CD4-positive, alpha-beta memory T cell (primary cell): ENCODE results near the gene CAB39. TPM values are rescaled to one million over a fixed set of nuclear protein-coding genes. Genes with fewer than 3 reads are reported as not detected.
A peak's percentile ranks its signal among the peaks of the same experiment; 100 is the strongest.

Experiments
- CTCF ChIA-PET: fragments of 350-600 bp; sonication (Branson Sonifier 250); formaldehyde crosslinking; loops from one replicate; lab custom pipeline; 2021; ENCODE audit warnings: inconsistent platforms; ENCODE audit not compliant: partially characterized antibody; lab: Charles Lee
- POLR2A ChIA-PET: fragments of 350-600 bp; sonication (Branson Sonifier 250); formaldehyde crosslinking; loops from one replicate; lab custom pipeline; 2021; ENCODE audit not compliant: partially characterized antibody; lab: Charles Lee
- DNase-seq, 5 donors: peaks; one replicate each; pipeline versions ENCODE4 v3.0.0 to v3.0.0-alpha.2; 2020 to 2022; ENCODE audit warnings: mixed read lengths in 1 of 5
- H3K27ac ChIP-seq: one replicate; pipeline ENCODE4 v1.7.0; 2013; ENCODE audit warnings: low read depth, low read length
- H3K27me3 ChIP-seq: 2 replicates; pipeline ENCODE4 v1.7.0; 2013; ENCODE audit warnings: mild to moderate bottlenecking, low read length, moderate library complexity; ENCODE audit not compliant: insufficient read depth
- H3K36me3 ChIP-seq: 2 replicates; pipeline ENCODE4 v1.7.0; 2013; ENCODE audit warnings: mild to moderate bottlenecking, low read length, moderate library complexity; ENCODE audit not compliant: insufficient read depth
- H3K4me1 ChIP-seq: 2 replicates; pipeline ENCODE4 v1.7.0; 2013; ENCODE audit warnings: mild to moderate bottlenecking, low read length, moderate library complexity; ENCODE audit not compliant: insufficient read depth
- H3K4me3 ChIP-seq, 2 donors: one replicate each; pipeline ENCODE4 v1.7.0; 2013; ENCODE audit warnings: low read length in 2 of 2, mild to moderate bottlenecking in 1 of 2
- H3K9me3 ChIP-seq, 2 donors: one replicate each; pipeline ENCODE4 v1.7.0; 2013; ENCODE audit warnings: low read length in 2 of 2, control low read depth in 1 of 2; ENCODE audit not compliant: control insufficient read depth in 1 of 2
- H3K27ac Mint-ChIP-seq, 7 donors: one replicate each; pipeline ENCODE4 v1.8.0; 2020 to 2021; ENCODE audit warnings: mixed read lengths in 7 of 7, mild to moderate bottlenecking in 6 of 7, inconsistent platforms in 3 of 7, moderate library complexity in 3 of 7
- H3K27me3 Mint-ChIP-seq, 2 donors: one replicate each; pipeline ENCODE4 v1.8.0; 2020 to 2021; ENCODE audit warnings: mixed read lengths in 2 of 2
- H3K36me3 Mint-ChIP-seq, 2 donors: one replicate each; pipeline ENCODE4 v1.8.0; 2020 to 2021; ENCODE audit warnings: mixed read lengths in 2 of 2, inconsistent platforms in 1 of 2, mild to moderate bottlenecking in 1 of 2
- H3K4me1 Mint-ChIP-seq, 4 donors: one replicate each; pipeline ENCODE4 v1.8.0; 2020 to 2021; ENCODE audit warnings: mixed read lengths in 4 of 4, mild to moderate bottlenecking in 1 of 4
- H3K4me3 Mint-ChIP-seq, 8 donors: one replicate each; pipeline ENCODE4 v1.8.0; 2020 to 2021; ENCODE audit warnings: mixed read lengths in 8 of 8, mild to moderate bottlenecking in 7 of 8, moderate library complexity in 6 of 8, inconsistent platforms in 3 of 8
- H3K9me3 Mint-ChIP-seq, 8 donors: one replicate each; pipeline ENCODE4 v1.8.0; 2020 to 2021; ENCODE audit warnings: mixed read lengths in 8 of 8, mild to moderate bottlenecking in 5 of 8, inconsistent platforms in 3 of 8, moderate library complexity in 1 of 8
- intact Hi-C: fragments of 100-400 bp; cut with micrococcal nuclease; formaldehyde crosslinking; loops from one replicate; pipeline ENCODE4 v1.15.1; 2023
- polyA plus RNA-seq, 2 donors: library from polyadenylated mRNA; unstranded; fragments of 300-500 nt; fragmentation: Illumina TruSeq; gene quantifications; one replicate each; pipeline ENCODE4 v1.2.3, GENCODE V29; 2021
- total RNA-seq, 2 experiments: library from RNA; stranded (reverse); gene quantifications; one replicate each; pipeline ENCODE4 v1.2.3, GENCODE V29; 2021

CAB39 gene
- total and polyA plus RNA-seq, 4 experiments from 2014 or later: 80.8 to 115 (median 100) TPM

GRCh38 chr2:230811508-230811907 is 98.9 kb downstream of the CAB39 start:
- H3K27ac Mint-ChIP-seq: peak overlapping the region in 4 of 7 donors; percentile 7 to 77 (median 70)
- no peaks in the 10 kb centered on the region for H3K9me3 ChIP-seq
- H3K36me3 Mint-ChIP-seq: peaks cover 31 to 84% of the 10 kb centered on the region in 2 donors
- ChIA-PET CTCF (interaction anchor here (1.2 to 2.4 kb wide), 5 partner anchors 10 to 187 kb away, joined by 3 to 6 read pairs (median 3); no protein-coding TSS in a partner anchor), POLR2A (interaction anchor here (1.2 kb wide), 1 partner anchor 209 kb away, joined by 3 read pairs; no protein-coding TSS in a partner anchor)
- H3K36me3 ChIP-seq: peaks cover 37% of the 10 kb centered on the region
- no peaks in the 10 kb centered on the region for H3K27me3 Mint-ChIP-seq
- no peak overlapping the region for H3K4me3 ChIP-seq
- intact Hi-C loops: no loop called here
- peaks cover 7 to 25% (median 10%) of the 10 kb centered on the region in 4 donors for H3K4me1 Mint-ChIP-seq
- no peaks in the 10 kb centered on the region for H3K27me3 ChIP-seq
- no peaks in the 10 kb centered on the region for H3K9me3 Mint-ChIP-seq
- no peak overlapping the region for H3K27ac ChIP-seq
- DNase-seq: no peak
- H3K4me1 ChIP-seq: no peaks in the 10 kb centered on the region
- no peak overlapping the region for H3K4me3 Mint-ChIP-seq

DNA sequence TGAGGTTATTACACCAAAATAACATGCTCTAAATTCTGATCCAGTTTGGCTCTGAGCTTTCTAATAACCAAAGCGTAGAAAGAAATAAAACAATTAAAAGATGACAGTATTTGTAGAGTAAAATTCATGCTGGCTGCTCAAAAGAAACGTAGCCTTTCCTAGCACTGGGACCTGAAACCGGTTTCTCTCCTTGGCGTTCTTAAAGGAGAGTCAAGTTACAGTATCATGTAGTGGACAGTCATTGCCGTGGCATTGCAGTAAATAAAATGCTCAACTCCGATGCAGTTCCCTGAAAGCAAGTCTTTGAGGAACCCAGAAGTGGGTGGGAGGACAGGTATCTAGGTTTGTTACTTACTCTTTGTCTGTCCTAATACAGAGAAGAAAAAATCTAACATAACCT is 99.4 kb downstream of the CAB39 start:
- Histone ChIP-seq H3K27me3 (no peaks in the 10 kb centered on the region), H3K36me3 (peaks cover 42% of the 10 kb centered on the region), H3K27ac (no peak overlapping the region), H3K4me1 (no peaks in the 10 kb centered on the region), H3K4me3 (no peak overlapping the region), H3K9me3 (no peaks in the 10 kb centered on the region)
- ChIA-PET CTCF (interaction anchor here (1.1 to 2.4 kb wide), 5 partner anchors 10 to 187 kb away, joined by 3 to 6 read pairs (median 3); no protein-coding TSS in a partner anchor), POLR2A (no interaction called here)
- H3K27me3 Mint-ChIP-seq: no peaks in the 10 kb centered on the region
- peaks cover 0 to 1% (median 0%) of the 10 kb centered on the region in 8 donors for H3K9me3 Mint-ChIP-seq
- no peak overlapping the region for H3K4me3 Mint-ChIP-seq
- peaks cover 6 to 25% (median 10%) of the 10 kb centered on the region in 4 donors for H3K4me1 Mint-ChIP-seq
- H3K36me3 Mint-ChIP-seq: peaks cover 36 to 86% of the 10 kb centered on the region in 2 donors
- intact Hi-C loops: no loop called here
- no peak for DNase-seq
- H3K27ac Mint-ChIP-seq: peak overlapping the region in 4 of 7 donors; percentile 30 to 65 (median 52)

GRCh38 chr2:230814616-230815015 is 102.0 kb downstream of the CAB39 start:
- H3K36me3 Mint-ChIP-seq: peaks cover 48 to 87% of the 10 kb centered on the region in 2 donors
- H3K4me3 Mint-ChIP-seq: no peak overlapping the region
- H3K27ac ChIP-seq: no peak overlapping the region
- intact Hi-C loops: no loop called here
- H3K27me3 Mint-ChIP-seq: no peaks in the 10 kb centered on the region
- peaks cover 0 to 1% (median 0%) of the 10 kb centered on the region in 8 donors for H3K9me3 Mint-ChIP-seq
- peak overlapping the region in 3 of 7 donors; percentile 25 to 64 (median 51) for H3K27ac Mint-ChIP-seq
- POLR2A ChIA-PET: interaction anchor here (0.9 kb wide), 1 partner anchor 21 kb away, joined by 3 read pairs; no protein-coding TSS in a partner anchor
- no peaks in the 10 kb centered on the region for H3K9me3 ChIP-seq
- no peak overlapping the region for H3K4me3 ChIP-seq
- peaks cover 61% of the 10 kb centered on the region for H3K36me3 ChIP-seq
- no peaks in the 10 kb centered on the region for H3K4me1 ChIP-seq
- CTCF ChIA-PET: interaction anchor here (1.4 to 2.8 kb wide), 3 partner anchors 9 to 17 kb away, joined by 4 to 18 read pairs (median 5); no protein-coding TSS in a partner anchor
- H3K27me3 ChIP-seq: no peaks in the 10 kb centered on the region
- H3K4me1 Mint-ChIP-seq: peaks cover 5 to 20% (median 13%) of the 10 kb centered on the region in 4 donors
- no peak for DNase-seq

- ChIA-PET POLR2A (interaction anchor here (0.9 kb wide), 1 partner anchor 21 kb away, joined by 3 read pairs; no protein-coding TSS in a partner anchor), CTCF (interaction anchor here (1.4 to 2.8 kb wide), 2 partner anchors 9 to 18 kb away, joined by 5 to 18 read pairs; no protein-coding TSS in a partner anchor)
- Mint-ChIP-seq H3K27me3 (no peaks in the 10 kb centered on the region), H3K4me1 (peaks cover 5 to 20% (median 13%) of the 10 kb centered on the region in 4 donors), H3K4me3 (no peak overlapping the region), H3K36me3 (peaks cover 48 to 90% of the 10 kb centered on the region in 2 donors), H3K9me3 (peaks cover 0 to 1% (median 0%) of the 10 kb centered on the region in 8 donors), H3K27ac (peak overlapping the region in 6 of 7 donors; percentile 25 to 90 (median 56))
- Histone ChIP-seq H3K27ac (no peak overlapping the region), H3K4me1 (no peaks in the 10 kb centered on the region), H3K9me3 (no peaks in the 10 kb centered on the region), H3K4me3 (no peak overlapping the region), H3K27me3 (no peaks in the 10 kb centered on the region), H3K36me3 (peaks cover 63% of the 10 kb centered on the region)
- no peak for DNase-seq
- intact Hi-C loops: no loop called here
Measured at GRCh38 chr2:230815088-230815487, 102.4 kb downstream of the CAB39 start.

DNA sequence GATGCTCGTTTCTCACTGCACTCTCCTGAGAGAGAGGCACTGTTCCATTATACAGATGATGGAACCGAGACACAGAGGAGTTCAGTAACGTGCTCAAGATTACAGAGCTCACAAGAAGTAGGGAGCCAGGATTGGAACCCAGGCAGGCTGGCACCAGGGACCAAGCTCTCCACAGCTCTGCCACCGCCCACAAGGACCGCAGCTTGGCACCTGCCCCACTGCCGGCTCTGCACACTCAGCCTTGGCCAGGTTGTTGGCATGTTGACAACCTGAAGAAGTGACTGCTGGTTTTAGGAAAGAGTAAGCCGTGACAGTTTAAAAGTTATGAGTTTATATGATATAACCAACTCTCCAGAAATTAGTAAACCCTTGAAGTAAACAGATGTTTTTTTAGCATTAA is 104.1 kb downstream of the CAB39 start:
- Histone ChIP-seq H3K27me3 (no peaks in the 10 kb centered on the region), H3K36me3 (peaks cover 51% of the 10 kb centered on the region), H3K4me1 (no peaks in the 10 kb centered on the region), H3K27ac (no peak overlapping the region), H3K4me3 (no peak overlapping the region), H3K9me3 (no peaks in the 10 kb centered on the region)
- DNase-seq: no peak
- POLR2A ChIA-PET: no interaction called here
- Mint-ChIP-seq H3K9me3 (peaks cover 0 to 1% (median 0%) of the 10 kb centered on the region in 8 donors), H3K27me3 (no peaks in the 10 kb centered on the region), H3K4me1 (peaks cover 2 to 18% (median 10%) of the 10 kb centered on the region in 4 donors), H3K4me3 (no peak overlapping the region), H3K27ac (peak overlapping the region in 5 of 7 donors; percentile 44 to 79 (median 64)), H3K36me3 (peaks cover 39 to 82% of the 10 kb centered on the region in 2 donors)
- intact Hi-C loops: no loop called here
- CTCF ChIA-PET: interaction anchor here (0.5 to 1.4 kb wide), 5 partner anchors 9 to 36 kb away, joined by 3 to 5 read pairs (median 3); no protein-coding TSS in a partner anchor

GRCh38 chr2:230819433-230819832 is 106.8 kb downstream of the CAB39 start:
- Histone ChIP-seq H3K4me3 (no peak overlapping the region), H3K4me1 (peaks cover 5% of the 10 kb centered on the region), H3K9me3 (no peaks in the 10 kb centered on the region), H3K36me3 (peaks cover 41% of the 10 kb centered on the region), H3K27ac (no peak overlapping the region), H3K27me3 (no peaks in the 10 kb centered on the region)
- ChIA-PET POLR2A (no interaction called here), CTCF (interaction anchor here (1.1 to 1.4 kb wide), 3 partner anchors 27 to 168 kb away, joined by 3 to 6 read pairs (median 3); no protein-coding TSS in a partner anchor)
- Mint-ChIP-seq H3K36me3 (peaks cover 26 to 57% of the 10 kb centered on the region in 2 donors), H3K4me3 (no peak overlapping the region), H3K4me1 (peaks cover 0 to 15% (median 6%) of the 10 kb centered on the region in 4 donors), H3K9me3 (peaks cover 0 to 1% (median 0%) of the 10 kb centered on the region in 8 donors), H3K27ac (peak overlapping the region in 3 of 7 donors; percentile 31 to 37 (median 37)), H3K27me3 (no peaks in the 10 kb centered on the region)
- no peak for DNase-seq
- intact Hi-C loops: no loop called here
